ENCODE data around the gene THAP4.
"Not testable (repeated sequence)": the region's sequence is repeated elsewhere in the genome, so short reads cannot be mapped to it uniquely, and the experiment has no call there.

THAP4 gene

GRCh38 chr2:241666627-241667400 lies 29.9 kb upstream of the THAP4 start:
- no peak overlapping the region for H3K4me3 ChIP-seq (ENCODE audit: control insufficient read depth, low read depth, low read length)
- TF ChIP-seq, protein P1, sequence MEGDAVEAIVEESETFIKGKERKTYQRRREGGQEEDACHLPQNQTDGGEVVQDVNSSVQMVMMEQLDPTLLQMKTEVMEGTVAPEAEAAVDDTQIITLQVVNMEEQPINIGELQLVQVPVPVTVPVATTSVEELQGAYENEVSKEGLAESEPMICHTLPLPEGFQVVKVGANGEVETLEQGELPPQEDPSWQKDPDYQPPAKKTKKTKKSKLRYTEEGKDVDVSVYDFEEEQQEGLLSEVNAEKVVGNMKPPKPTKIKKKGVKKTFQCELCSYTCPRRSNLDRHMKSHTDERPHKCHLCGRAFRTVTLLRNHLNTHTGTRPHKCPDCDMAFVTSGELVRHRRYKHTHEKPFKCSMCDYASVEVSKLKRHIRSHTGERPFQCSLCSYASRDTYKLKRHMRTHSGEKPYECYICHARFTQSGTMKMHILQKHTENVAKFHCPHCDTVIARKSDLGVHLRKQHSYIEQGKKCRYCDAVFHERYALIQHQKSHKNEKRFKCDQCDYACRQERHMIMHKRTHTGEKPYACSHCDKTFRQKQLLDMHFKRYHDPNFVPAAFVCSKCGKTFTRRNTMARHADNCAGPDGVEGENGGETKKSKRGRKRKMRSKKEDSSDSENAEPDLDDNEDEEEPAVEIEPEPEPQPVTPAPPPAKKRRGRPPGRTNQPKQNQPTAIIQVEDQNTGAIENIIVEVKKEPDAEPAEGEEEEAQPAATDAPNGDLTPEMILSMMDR (IDR thresholded peaks at IDR 0.05; ENCODE audit: control insufficient read depth, insufficient read depth, low read depth, low read length, missing control alignments): no peak
- no peak for DNase-seq (ENCODE audit: low read depth)

GRCh38 chr2:241665731-241666440 lies 28.9 kb upstream of the THAP4 start:
- DNase-seq (ENCODE audit: low read depth): no peak
- peak overlapping the region; percentile 31; the same call in 1 of the 2 replicates for H3K4me3 ChIP-seq (ENCODE audit: control insufficient read depth, low read depth, low read length)
- TF ChIP-seq, protein P1 (IDR thresholded peaks at IDR 0.05; ENCODE audit: control insufficient read depth, insufficient read depth, low read depth, low read length, missing control alignments): no peak

DNA sequence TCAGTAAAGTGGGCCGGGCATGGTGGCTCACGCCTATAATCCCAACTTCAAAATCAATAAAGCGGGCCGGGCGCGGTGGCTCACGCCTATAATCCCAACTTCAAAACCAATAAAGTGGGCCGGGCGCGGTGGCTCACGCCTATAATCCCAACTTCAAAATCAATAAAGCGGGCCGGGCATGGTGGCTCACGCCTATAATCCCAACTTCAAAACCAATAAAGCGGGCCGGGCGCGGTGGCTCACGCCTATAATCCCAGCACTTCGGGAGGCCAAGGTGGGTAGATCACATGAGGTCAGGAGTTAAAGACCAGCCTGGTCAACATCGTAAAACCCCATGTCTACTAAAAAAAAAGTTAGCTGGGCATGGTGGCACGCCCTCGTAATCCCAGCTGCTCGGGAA lies 25.8 kb upstream of the THAP4 start:
- H3K4me3 ChIP-seq (ENCODE audit: control insufficient read depth, low read depth, low read length): not testable (repeated sequence)

GRCh38 chr2:241660593-241661213 lies 23.7 kb upstream of the THAP4 start:
- DNase-seq (ENCODE audit: low read depth): no peak
- H3K4me3 ChIP-seq (ENCODE audit: control insufficient read depth, low read depth, low read length): no peak overlapping the region
- TF ChIP-seq, protein P1 (IDR thresholded peaks at IDR 0.05; ENCODE audit: control insufficient read depth, insufficient read depth, low read depth, low read length, missing control alignments): no peak

More for the DNA sequence above, 25.8 kb upstream of the THAP4 start:
- not testable (repeated sequence) for DNase-seq (ENCODE audit: low read depth)

GRCh38 chr2:241659150-241659739 lies 22.3 kb upstream of the THAP4 start:
- TF ChIP-seq, protein P1 (IDR thresholded peaks at IDR 0.05; ENCODE audit: control insufficient read depth, insufficient read depth, low read depth, low read length, missing control alignments): peak; percentile 74
- H3K4me3 ChIP-seq (ENCODE audit: control insufficient read depth, low read depth, low read length): no peak overlapping the region
- DNase-seq (ENCODE audit: low read depth): no peak

GRCh38 chr2:241658296-241658695 lies 21.3 kb upstream of the THAP4 start:
- TF ChIP-seq, protein P1 (IDR thresholded peaks at IDR 0.05; ENCODE audit: control insufficient read depth, insufficient read depth, low read depth, low read length, missing control alignments): no peak
- H3K4me3 ChIP-seq (ENCODE audit: control insufficient read depth, low read depth, low read length): no peak overlapping the region
- no peak for DNase-seq (ENCODE audit: low read depth)

All from AG09309 (cell line).